Nephron progenitor cell (in vitro differentiated cells): ENCODE data around the gene ZFP69.

Experiments
- DNase-seq: peaks from one replicate; pipeline ENCODE4 v3.0.0; 2021
- H3K27ac Mint-ChIP-seq: 2 replicates; pipeline ENCODE4 v1.8.0; 2021; ENCODE audit warnings: mild to moderate bottlenecking, moderate library complexity, mixed read lengths
- H3K27me3 Mint-ChIP-seq: 2 replicates; pipeline ENCODE4 v1.8.0; 2021; ENCODE audit warnings: mild to moderate bottlenecking, low read depth, mixed read lengths; ENCODE audit not compliant: poor library complexity
- H3K36me3 Mint-ChIP-seq: 2 replicates; pipeline ENCODE4 v1.8.0; 2021; ENCODE audit warnings: low read depth, mixed read lengths
- H3K4me1 Mint-ChIP-seq: 2 replicates; pipeline ENCODE4 v1.8.0; 2021; ENCODE audit warnings: mixed read lengths
- H3K4me3 Mint-ChIP-seq: 2 replicates; pipeline ENCODE4 v1.8.0; 2021; ENCODE audit warnings: mild to moderate bottlenecking, moderate library complexity, mixed read lengths
- H3K9me3 Mint-ChIP-seq: 2 replicates; pipeline ENCODE4 v1.8.0; 2021; ENCODE audit warnings: mild to moderate bottlenecking, moderate library complexity, mixed read lengths
- CTCF ChIP-seq: fragments of 200-600 bp; sonication (generic); IDR thresholded peaks from 2 replicates; pipeline ENCODE4 v1.5.0; 2021; ENCODE audit warnings: antibody characterized with exemption

ZFP69 gene

DNA sequence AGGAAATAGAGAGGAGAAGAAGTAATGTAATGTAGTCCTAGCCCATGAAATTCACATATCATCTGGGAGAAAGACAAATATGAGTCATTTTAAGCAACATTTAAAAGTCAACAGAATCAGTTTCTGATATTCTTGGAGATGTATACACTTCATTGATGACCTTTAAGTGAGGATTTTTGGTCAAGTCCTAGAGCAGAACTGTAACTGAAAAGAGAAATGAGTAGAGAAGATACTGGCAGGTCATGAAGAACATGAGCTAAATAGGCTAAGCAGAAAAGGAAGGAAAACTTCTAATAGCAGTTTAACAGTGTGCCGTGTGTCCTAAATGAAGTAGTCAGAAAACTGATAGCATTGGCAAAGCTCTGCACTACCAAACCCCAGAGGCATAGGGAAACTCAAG lies 22.2 kb upstream of the ZFP69 start:
- peaks cover 96% of the 10 kb centered on the region for H3K36me3 Mint-ChIP-seq
- peaks cover 4% of the 10 kb centered on the region for H3K27me3 Mint-ChIP-seq
- H3K4me1 Mint-ChIP-seq, result peaks cover 13% of the 10 kb centered on the region
- no peak for DNase-seq
- H3K9me3 Mint-ChIP-seq, result peaks cover 96% of the 10 kb centered on the region
- H3K27ac Mint-ChIP-seq, result no peak overlapping the region
- no peak overlapping the region for H3K4me3 Mint-ChIP-seq
- no peak for TF ChIP-seq CTCF

- H3K27me3 Mint-ChIP-seq, result peaks cover 7% of the 10 kb centered on the region
- peaks cover 100% of the 10 kb centered on the region for H3K9me3 Mint-ChIP-seq
- H3K4me3 Mint-ChIP-seq, result no peak overlapping the region
- no peak for DNase-seq
- H3K36me3 Mint-ChIP-seq, result peaks cover 99% of the 10 kb centered on the region
- TF ChIP-seq CTCF, result no peak
- no peak overlapping the region for H3K27ac Mint-ChIP-seq
- H3K4me1 Mint-ChIP-seq, result no peaks in the 10 kb centered on the region
Observed at GRCh38 chr1:40462956-40463590, 14.0 kb upstream of the ZFP69 start.

- Mint-ChIP-seq H3K27me3 (peaks cover 16% of the 10 kb centered on the region), H3K4me3 (no peak overlapping the region), H3K36me3 (peaks cover 65% of the 10 kb centered on the region), H3K27ac (no peak overlapping the region), H3K9me3 (peaks cover 100% of the 10 kb centered on the region), H3K4me1 (no peaks in the 10 kb centered on the region)
- DNase-seq, result no peak
- TF ChIP-seq CTCF, result no peak
Observed at GRCh38 chr1:40469327-40469726, 7.8 kb upstream of the ZFP69 start.

DNA sequence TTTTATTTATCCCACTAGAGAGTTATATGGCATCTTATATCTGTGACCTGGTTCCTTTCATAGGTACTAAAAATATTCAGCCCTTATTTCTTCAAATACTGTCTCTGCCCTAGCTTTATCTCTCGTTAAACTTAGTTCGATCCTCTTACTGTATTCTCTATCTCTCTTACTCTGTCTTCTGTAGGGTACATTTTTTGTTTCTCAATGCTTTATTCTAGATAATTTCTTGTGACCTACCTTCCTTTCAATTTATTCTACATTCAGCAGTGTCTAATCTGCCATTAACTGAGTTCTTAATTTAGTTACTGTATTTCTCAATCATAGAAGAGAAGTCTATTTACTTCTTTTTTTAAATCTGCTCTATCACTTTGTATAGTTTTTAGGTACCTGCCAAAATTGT lies 1.8 kb upstream of the ZFP69 start:
- no peak overlapping the region for H3K4me3 Mint-ChIP-seq
- H3K27me3 Mint-ChIP-seq, result peaks cover 11% of the 10 kb centered on the region
- H3K36me3 Mint-ChIP-seq, result peaks cover 30% of the 10 kb centered on the region
- no peak for TF ChIP-seq CTCF
- H3K27ac Mint-ChIP-seq, result no peak overlapping the region
- H3K4me1 Mint-ChIP-seq, result peaks cover 22% of the 10 kb centered on the region
- no peak for DNase-seq
- H3K9me3 Mint-ChIP-seq, result peaks cover 76% of the 10 kb centered on the region

DNA sequence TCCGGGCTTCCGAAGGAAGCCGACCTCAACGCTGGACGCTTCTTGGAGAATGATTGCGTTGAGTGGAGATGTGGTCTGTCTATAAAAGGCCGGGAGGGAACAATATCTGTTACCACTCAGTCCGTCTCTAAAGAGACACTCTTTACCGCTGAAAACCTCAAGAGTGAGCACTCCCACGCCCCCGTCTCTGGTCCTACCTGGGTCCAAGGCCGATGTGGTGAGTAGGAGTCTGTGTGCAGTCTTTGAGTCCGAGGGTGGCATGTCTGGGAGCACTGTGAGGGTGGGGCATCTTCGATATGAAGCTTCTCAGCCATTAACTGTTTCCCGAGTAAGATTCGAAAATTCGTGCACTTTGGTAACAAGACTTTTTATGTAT lies 576 bp downstream of the ZFP69 start:
- H3K4me1 Mint-ChIP-seq, result peaks cover 22% of the 10 kb centered on the region
- peaks cover 65% of the 10 kb centered on the region for H3K9me3 Mint-ChIP-seq
- H3K27me3 Mint-ChIP-seq, result peaks cover 7% of the 10 kb centered on the region
- no peak for TF ChIP-seq CTCF
- peak overlapping the region; percentile 22 for H3K27ac Mint-ChIP-seq
- peak overlapping the region; percentile 86 for H3K4me3 Mint-ChIP-seq
- DNase-seq, result no peak
- peaks cover 46% of the 10 kb centered on the region for H3K36me3 Mint-ChIP-seq

DNA sequence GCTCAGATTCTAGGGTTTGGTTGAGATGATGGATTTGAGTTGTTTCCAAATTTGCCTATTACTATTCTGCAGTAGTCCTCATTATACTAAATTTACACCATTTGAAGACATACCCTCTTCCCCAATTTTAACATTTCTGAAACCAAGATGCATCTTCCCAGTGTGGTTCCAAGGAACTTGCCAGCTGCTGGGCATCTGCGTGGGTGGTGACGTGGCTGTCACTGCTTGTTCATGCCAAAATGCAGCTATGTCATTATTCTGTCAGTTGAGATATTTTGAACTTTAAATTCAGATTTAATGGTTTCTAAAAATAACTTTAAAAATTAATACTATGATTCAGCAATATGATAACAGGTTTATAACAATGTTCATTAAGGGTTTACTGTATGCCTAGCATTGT lies 1.2 kb downstream of the ZFP69 start:
- Mint-ChIP-seq H3K4me3 (peak overlapping the region; percentile 86), H3K36me3 (peaks cover 53% of the 10 kb centered on the region), H3K9me3 (peaks cover 62% of the 10 kb centered on the region), H3K27ac (no peak overlapping the region), H3K4me1 (peaks cover 22% of the 10 kb centered on the region), H3K27me3 (peaks cover 7% of the 10 kb centered on the region)
- no peak for TF ChIP-seq CTCF
- DNase-seq, result no peak
